CD4-positive, alpha-beta T cell treated with Interleukin-10 for 1 hour (primary cell): ENCODE results near the gene SDR42E2.
"Not testable (repeated sequence)": the region's sequence is repeated elsewhere in the genome, so short reads cannot be mapped to it uniquely, and the experiment has no call there.

Source experiments
- DNase-seq: peaks from one replicate; pipeline ENCODE4 v3.0.0-alpha.2; 2020

SDR42E2 gene

DNA sequence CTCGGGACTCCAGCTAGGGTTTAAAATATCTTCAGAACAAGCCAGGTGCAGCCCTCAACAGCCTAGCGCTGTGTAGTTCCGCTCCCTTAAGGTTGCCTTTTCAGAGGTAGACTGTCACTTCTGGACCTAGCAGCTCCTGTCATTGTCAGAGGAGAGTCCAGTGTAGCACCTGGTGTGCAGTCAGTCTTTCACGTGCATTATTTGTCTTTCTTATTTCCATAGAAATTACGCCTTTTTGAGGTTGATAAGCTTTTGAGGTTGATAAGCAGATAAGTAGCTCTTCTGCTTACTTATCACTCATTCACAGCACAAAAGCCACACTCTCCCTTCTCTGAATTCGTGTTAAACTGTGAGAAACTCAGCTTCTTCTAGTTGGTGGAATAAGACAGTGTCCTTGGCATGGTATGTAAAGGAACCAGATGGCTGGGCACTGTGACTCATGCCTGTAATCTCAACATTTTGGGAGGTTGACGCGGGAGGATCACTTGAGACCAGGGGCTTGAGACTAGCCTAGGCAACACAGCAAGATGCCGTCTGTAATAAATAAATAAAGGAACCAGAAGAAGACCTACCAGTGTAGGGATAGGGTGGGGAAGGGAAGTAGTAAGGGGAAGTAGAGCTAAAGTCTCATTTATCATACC is 54.0 kb downstream of the SDR42E2 start:
- no peak for DNase-seq

GRCh38 chr16:22216832-22217225 is 54.5 kb downstream of the SDR42E2 start:
- not testable (repeated sequence) for DNase-seq

GRCh38 chr16:22217890-22218730 is 55.8 kb downstream of the SDR42E2 start:
- no peak for DNase-seq

GRCh38 chr16:22219389-22220068 is 57.2 kb downstream of the SDR42E2 start:
- DNase-seq = no peak

- no peak for DNase-seq
Measured at GRCh38 chr16:22220069-22220440, 57.7 kb downstream of the SDR42E2 start.

DNA sequence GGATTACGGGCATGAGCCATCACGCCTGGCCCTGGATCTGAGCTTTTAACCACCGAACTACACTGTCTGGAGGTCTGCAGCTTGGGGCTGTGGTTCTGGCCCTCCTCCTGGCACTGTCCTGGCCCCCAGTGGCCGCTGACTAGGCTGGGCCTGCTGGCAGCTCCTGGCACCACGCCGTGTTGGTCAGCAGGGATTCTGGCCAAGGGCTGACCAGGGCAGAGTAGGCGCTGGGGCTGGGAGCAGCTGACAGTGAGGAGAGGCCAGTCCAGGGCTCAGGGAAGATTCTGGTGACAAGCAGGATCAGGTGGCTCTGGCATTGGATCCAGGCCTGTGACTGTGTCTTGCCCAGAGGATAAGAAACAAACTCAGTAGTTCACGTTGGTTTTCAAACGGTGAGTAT is 58.4 kb downstream of the SDR42E2 start:
- no peak for DNase-seq

- DNase-seq = no peak
Measured at GRCh38 chr16:22222006-22222405, 59.7 kb downstream of the SDR42E2 start.

DNA sequence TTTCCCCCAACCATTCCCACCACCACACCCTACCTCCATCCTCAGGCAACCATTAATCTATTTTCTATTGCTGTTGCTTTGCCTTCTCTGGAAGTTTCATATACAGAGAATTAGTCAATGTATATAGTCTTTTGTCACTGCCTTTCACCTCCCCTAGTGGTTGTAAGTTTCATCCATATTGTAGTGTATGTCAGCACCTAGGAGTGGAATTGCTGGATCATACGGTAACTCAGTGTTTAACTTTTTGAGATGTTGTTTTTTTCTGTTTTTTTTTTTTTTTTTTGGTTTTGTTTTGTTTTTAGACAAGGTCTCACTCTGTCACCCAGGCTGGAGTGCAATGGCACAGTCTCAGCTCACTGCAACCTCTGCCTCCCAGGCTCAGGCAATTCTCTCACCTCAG is 60.7 kb downstream of the SDR42E2 start:
- DNase-seq = no peak

GRCh38 chr16:22225060-22225459 is 62.8 kb downstream of the SDR42E2 start:
- no peak for DNase-seq

DNA sequence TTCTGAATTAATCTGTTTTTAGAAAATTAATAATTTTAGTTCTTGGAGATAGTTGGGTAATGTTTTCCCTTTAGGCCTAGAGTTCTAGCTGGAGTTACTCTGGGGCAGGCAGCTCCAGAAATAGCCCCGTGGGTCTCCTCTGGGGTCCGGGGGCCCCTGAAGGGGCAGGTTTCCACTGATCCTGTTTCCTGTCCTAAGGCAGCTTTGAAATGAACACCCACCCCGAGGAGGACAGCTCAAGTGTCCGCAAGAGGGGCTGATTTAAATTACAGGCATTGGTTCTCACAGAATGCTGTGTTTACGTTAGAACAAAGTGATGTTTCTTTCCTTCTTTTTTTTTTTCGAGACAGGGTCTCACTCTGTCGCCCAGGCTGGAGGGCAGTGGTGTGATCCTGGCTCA is 67.6 kb downstream of the SDR42E2 start:
- DNase-seq = no peak

DNA sequence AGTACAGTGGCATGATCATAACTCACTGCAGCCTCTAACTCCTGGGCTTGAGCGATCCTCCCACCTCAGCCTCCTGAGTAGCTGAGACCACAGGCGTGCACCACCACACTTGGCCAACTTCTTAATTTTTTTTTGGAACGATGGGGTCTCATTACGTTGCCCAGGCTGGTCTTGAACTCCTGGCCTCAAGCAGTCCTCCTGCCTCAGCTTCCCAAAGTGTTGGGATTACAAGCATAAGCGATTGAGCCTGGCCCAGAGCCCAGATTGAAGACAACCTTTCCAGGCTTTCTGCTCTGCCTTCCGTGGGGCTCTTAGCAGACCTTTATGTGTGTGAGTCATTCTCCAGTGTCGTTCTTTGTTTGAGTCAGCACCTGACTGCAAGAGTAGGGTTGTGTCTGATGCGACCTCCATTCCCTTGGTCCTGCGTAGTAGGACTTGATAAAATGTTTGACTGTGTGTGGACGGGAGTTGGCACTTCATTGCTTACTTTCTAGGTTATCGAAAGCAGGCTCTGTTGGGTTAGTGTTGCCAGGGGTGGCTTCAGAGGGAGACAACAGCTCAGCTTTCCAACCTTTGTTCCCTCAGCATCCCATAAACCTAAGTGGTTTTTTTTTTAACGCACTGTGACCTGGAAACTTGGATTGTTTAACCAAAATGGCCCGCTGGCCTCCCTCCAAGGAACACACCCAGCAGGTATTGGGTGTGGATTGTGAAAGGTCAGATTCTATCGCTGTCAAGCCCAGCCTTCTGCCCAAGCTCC is 70.2 kb downstream of the SDR42E2 start:
- no peak for DNase-seq

DNA sequence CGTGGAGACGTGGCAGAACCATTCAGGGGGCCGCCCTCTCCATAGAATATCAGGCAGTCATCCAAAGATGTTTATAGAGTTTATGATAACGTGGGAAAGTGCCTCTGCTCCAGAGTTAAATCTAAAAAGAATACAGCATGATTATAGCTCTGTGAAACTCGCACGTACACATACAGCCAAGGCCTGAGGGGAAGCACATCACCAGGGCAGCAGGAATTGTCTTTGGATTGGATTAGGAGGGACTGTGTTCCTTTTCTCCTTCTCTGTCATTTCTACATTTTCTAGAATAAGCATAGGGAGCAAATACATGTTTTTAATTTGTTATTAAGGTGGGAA is 70.7 kb downstream of the SDR42E2 start:
- DNase-seq = no peak

- DNase-seq = no peak
Measured at GRCh38 chr16:22235839-22236745, 73.8 kb downstream of the SDR42E2 start.

DNA sequence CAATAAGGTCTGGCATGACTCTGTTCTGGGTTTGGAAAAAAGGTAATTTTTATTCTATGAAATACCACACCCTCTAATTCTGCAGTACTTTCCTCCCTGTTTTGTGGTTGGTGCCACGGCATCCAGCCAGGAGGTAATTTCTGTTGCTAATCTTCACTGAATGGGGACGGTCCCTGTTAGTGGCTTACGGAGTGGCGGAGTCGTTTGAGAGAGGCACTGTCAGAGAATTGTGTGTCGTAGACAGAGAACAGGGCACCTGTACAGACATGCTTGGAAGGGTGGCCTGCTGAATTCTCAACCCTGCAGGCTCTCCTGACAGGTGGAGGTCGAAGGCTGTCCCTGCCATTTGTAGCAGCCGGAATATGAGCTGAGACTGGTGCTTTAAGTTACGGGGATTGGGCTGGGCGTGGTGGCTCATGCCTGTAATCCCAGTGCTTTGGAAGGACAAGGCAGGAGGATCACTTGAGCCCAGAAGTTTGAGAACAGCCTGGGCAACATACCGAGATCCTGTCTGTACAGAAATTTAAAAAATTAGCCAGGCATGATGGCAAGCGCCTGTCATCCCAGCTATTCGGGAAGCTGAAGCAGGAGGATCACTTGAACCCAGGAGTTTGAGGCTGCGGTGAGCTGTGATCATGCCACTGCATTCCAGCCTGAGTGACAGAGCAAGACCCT is 77.0 kb downstream of the SDR42E2 start:
- DNase-seq = no peak

GRCh38 chr16:22240023-22240710 is 77.9 kb downstream of the SDR42E2 start:
- DNase-seq = no peak
